Activated naive CD8-positive, alpha-beta T cell treated with anti-CD3 and anti-CD28 coated beads, Interleukin-2, amount 50 U/mL, for 24 hours (primary cell): ENCODE results near the gene P3H3.
A peak's percentile ranks its signal among the peaks of the same experiment; 100 is the strongest.
"Not testable (repeated sequence)": the region's sequence is repeated elsewhere in the genome, so short reads cannot be mapped to it uniquely, and the experiment has no call there.

ENCODE experiments used
- ATAC-seq: fragments of 150-1000 bp; cut with Tn5 transposase; one replicate; pipeline ENCODE4 v1.10.0; 2021
- DNase-seq: peaks from one replicate; pipeline ENCODE4 v3.0.0; 2021
- H3K27ac Mint-ChIP-seq: one replicate; pipeline ENCODE4 v1.8.0; 2021; ENCODE audit warnings: mild to moderate bottlenecking, mixed read lengths
- H3K27me3 Mint-ChIP-seq: one replicate; pipeline ENCODE4 v1.8.0; 2021; ENCODE audit warnings: mixed read lengths
- H3K36me3 Mint-ChIP-seq: one replicate; pipeline ENCODE4 v1.8.0; 2021; ENCODE audit warnings: low read depth, mixed read lengths
- H3K4me1 Mint-ChIP-seq: one replicate; pipeline ENCODE4 v1.8.0; 2021; ENCODE audit warnings: mixed read lengths
- H3K4me3 Mint-ChIP-seq: one replicate; pipeline ENCODE4 v1.8.0; 2021; ENCODE audit warnings: mild to moderate bottlenecking, moderate library complexity, mixed read lengths
- H3K9me3 Mint-ChIP-seq: one replicate; pipeline ENCODE4 v1.8.0; 2021; ENCODE audit warnings: mixed read lengths

Gene P3H3

GRCh38 chr12:6868211-6869048 is 40.2 kb downstream of the P3H3 start:
- no peak for ATAC-seq
- H3K36me3 Mint-ChIP-seq = peaks cover 59% of the 10 kb centered on the region

DNA sequence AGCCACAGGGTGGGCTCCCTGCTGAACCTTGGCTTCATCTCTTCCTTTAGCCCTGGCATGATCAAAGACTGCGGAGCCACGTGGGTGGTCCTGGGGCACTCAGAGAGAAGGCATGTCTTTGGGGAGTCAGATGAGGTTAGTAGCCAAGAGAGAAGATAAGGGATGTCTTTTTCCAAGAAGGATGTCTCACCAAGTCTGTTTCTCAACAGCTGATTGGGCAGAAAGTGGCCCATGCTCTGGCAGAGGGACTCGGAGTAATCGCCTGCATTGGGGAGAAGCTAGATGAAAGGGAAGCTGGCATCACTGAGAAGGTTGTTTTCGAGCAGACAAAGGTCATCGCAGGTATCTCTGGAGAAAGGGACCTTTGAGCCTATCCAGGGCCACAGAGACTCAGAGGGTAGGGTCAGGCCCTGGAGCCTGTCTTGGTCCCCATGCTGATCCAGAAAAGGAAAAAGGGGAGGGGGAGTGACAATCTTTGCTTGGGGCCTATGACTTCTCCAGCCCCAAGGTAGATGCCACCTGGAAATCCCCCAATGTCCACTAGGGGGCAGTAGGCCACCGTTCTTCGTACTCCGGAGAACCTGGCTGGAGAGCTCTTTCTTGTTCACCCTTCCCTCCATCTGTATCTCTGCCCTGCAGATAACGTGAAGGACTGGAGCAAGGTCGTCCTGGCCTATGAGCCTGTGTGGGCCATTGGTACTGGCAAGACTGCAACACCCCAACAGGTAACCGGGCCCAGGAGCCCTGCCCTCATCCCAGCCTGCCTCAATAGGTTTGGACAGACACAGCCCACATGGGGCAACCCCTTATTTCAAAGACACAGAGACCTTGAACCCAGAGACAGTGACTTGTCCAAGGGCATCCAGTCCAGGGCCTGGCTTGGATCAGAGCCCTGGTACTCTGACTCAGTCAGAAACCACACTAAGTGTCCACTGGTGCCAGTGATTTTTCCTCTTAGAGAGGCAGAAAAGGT is 41.1 kb downstream of the P3H3 start:
- Mint-ChIP-seq H3K27me3 (peaks cover 2% of the 10 kb centered on the region), H3K4me1 (peaks cover 68% of the 10 kb centered on the region), H3K27ac (peak overlapping the region; percentile 97), H3K9me3 (no peaks in the 10 kb centered on the region), H3K4me3 (peak overlapping the region; percentile 94), H3K36me3 (peaks cover 57% of the 10 kb centered on the region)
- DNase-seq = peak; percentile 83
- no peak for ATAC-seq

More at GRCh38 chr12:6868211-6869048, 40.2 kb downstream of the P3H3 start:
- H3K9me3 Mint-ChIP-seq = no peaks in the 10 kb centered on the region
- peak overlapping the region; percentile 97 for H3K27ac Mint-ChIP-seq
- H3K4me1 Mint-ChIP-seq = peaks cover 64% of the 10 kb centered on the region
- H3K27me3 Mint-ChIP-seq = peaks cover 2% of the 10 kb centered on the region
- H3K4me3 Mint-ChIP-seq = peak overlapping the region; percentile 94
- no peak for DNase-seq

DNA sequence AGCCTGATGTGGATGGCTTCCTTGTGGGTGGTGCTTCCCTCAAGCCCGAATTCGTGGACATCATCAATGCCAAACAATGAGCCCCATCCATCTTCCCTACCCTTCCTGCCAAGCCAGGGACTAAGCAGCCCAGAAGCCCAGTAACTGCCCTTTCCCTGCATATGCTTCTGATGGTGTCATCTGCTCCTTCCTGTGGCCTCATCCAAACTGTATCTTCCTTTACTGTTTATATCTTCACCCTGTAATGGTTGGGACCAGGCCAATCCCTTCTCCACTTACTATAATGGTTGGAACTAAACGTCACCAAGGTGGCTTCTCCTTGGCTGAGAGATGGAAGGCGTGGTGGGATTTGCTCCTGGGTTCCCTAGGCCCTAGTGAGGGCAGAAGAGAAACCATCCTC is 42.1 kb downstream of the P3H3 start:
- H3K4me3 Mint-ChIP-seq = peak overlapping the region; percentile 94
- H3K9me3 Mint-ChIP-seq, DNase-seq, H3K27me3 Mint-ChIP-seq, ATAC-seq: not testable (repeated sequence)
- H3K4me1 Mint-ChIP-seq = peaks cover 71% of the 10 kb centered on the region
- peaks cover 60% of the 10 kb centered on the region for H3K36me3 Mint-ChIP-seq
- H3K27ac Mint-ChIP-seq = peak overlapping the region; percentile 86

- DNase-seq (peak; percentile 61), ATAC-seq (peak; percentile 31)
- Mint-ChIP-seq H3K27ac (peak overlapping the region; percentile 86), H3K36me3 (peaks cover 62% of the 10 kb centered on the region), H3K27me3 (peaks cover 2% of the 10 kb centered on the region), H3K4me3 (peak overlapping the region; percentile 94), H3K4me1 (peaks cover 64% of the 10 kb centered on the region), H3K9me3 (no peaks in the 10 kb centered on the region)
Measured at GRCh38 chr12:6871052-6871957, 43.1 kb downstream of the P3H3 start.

DNA sequence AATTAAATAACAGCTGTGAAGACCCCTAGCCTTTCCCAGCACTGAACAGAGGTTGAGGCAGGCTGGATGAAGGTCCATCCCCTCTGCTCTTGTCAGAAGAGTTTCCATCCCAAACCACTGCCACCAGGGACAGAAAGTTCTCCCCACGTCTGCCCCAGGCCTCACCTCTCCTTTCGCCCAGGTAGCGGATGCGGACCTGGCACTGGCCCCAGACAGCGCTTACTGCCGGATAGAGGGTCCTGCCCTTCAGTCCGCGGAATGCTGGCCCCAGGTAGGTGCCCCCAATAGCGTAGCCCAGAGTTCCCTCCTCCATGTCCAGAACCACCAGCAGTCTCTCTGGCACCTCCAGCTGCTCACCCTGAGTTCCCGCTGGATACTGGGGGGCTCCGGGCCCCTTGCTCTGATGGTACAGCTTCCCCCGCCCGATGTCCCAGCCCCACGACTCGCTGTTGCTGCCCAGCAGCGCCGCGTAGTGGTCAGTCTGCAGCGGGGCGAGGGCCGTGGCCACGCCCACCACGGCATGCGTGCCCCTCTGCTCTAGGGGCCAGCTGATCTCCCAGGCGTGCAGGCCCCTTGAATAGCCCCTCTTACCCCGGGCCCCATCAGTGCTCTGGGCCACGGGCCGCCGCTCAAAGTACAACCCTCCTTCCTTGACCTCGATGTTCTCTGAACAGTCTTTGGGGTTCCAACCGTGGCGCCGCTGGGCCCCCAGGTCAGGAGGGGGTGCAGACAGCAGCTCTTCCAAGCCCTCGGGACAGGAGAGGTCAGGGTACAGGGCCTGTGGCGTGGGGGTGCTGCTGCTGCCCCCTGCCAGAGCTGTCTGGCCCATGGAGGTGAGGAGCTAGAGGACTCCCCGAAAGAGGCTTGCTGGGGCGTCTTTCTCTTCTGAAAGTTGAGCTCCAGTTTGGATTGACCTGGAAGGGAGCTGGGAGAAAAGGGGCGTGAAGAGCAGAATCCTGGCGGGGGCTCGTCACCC is 44.2 kb downstream of the P3H3 start:
- Mint-ChIP-seq H3K36me3 (peaks cover 66% of the 10 kb centered on the region), H3K4me1 (peaks cover 54% of the 10 kb centered on the region), H3K4me3 (peak overlapping the region; percentile 94), H3K9me3 (no peaks in the 10 kb centered on the region), H3K27ac (peak overlapping the region; percentile 86), H3K27me3 (peaks cover 1% of the 10 kb centered on the region)
- peak; percentile 40 for ATAC-seq
- DNase-seq = peak; percentile 90

GRCh38 chr12:6873094-6874014 is 45.1 kb downstream of the P3H3 start, which contains the start of gene SPSB2:
SPSB2 (minus strand) TSS chr12:6873303; CDS start chr12:6872901, 402 bp downstream.
- Mint-ChIP-seq H3K4me1 (peaks cover 54% of the 10 kb centered on the region), H3K36me3 (peaks cover 63% of the 10 kb centered on the region), H3K9me3 (no peaks in the 10 kb centered on the region), H3K27me3 (no peaks in the 10 kb centered on the region), H3K27ac (peak within 1 kb of the TSS; percentile 86), H3K4me3 (peak within 1 kb of the TSS; percentile 94)
- DNase-seq (peak; percentile 100), ATAC-seq (peak; percentile 75)

DNA sequence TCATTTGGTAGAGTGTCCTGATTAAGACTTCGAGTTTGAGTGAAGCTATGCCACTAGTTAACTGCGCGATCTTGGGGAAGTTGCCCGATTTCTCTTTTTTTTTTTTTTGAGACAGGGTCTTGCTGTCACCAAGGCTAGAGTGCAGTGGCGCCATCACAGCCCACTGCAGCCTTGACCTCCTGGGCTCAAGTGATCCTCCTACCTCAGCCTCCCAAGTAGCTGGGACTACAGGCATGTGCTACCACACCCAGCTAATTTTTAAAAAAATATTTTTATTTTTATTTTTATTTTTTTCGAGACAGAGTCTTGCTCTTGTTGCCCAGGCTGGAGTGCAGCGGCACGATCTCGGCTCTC is 45.8 kb downstream of the P3H3 start:
- Mint-ChIP-seq H3K4me3 (peak overlapping the region; percentile 94), H3K36me3 (peaks cover 59% of the 10 kb centered on the region), H3K4me1 (peaks cover 47% of the 10 kb centered on the region)

DNA sequence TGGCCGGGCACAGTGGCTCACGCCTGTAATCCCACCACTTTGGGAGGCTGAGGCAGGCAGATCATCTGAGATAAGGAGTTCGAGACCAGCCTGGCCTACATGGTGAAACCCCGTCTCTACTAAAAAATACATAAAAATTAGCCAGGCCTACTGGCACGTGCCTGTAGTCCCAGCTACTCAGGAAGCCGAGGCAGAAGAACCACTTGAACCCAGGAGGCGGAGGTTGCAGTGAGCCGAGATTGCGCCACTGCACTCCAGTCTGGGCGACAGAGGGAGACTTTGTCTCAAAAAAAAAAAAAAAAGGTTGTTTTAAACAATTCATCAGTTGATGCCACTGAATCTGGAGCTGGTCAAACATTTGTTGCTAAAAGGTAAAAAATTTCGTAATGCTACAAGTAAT is 51.6 kb downstream of the P3H3 start:
- not testable (repeated sequence) for H3K4me1 Mint-ChIP-seq, H3K27ac Mint-ChIP-seq, H3K27me3 Mint-ChIP-seq, DNase-seq, H3K4me3 Mint-ChIP-seq, ATAC-seq, H3K9me3 Mint-ChIP-seq
- peaks cover 26% of the 10 kb centered on the region for H3K36me3 Mint-ChIP-seq

More for the DNA sequence above, 45.8 kb downstream of the P3H3 start:
- peak overlapping the region; percentile 71 for H3K27ac Mint-ChIP-seq
- not testable (repeated sequence) for ATAC-seq, H3K9me3 Mint-ChIP-seq, DNase-seq, H3K27me3 Mint-ChIP-seq

GRCh38 chr12:6883252-6883651 is 55.0 kb downstream of the P3H3 start:
- no peaks in the 10 kb centered on the region for H3K9me3 Mint-ChIP-seq
- no peak for DNase-seq
- H3K27ac Mint-ChIP-seq = no peak overlapping the region
- no peak overlapping the region for H3K4me3 Mint-ChIP-seq
- ATAC-seq = no peak
- H3K4me1 Mint-ChIP-seq = no peaks in the 10 kb centered on the region
- peaks cover 9% of the 10 kb centered on the region for H3K36me3 Mint-ChIP-seq
- no peaks in the 10 kb centered on the region for H3K27me3 Mint-ChIP-seq

DNA sequence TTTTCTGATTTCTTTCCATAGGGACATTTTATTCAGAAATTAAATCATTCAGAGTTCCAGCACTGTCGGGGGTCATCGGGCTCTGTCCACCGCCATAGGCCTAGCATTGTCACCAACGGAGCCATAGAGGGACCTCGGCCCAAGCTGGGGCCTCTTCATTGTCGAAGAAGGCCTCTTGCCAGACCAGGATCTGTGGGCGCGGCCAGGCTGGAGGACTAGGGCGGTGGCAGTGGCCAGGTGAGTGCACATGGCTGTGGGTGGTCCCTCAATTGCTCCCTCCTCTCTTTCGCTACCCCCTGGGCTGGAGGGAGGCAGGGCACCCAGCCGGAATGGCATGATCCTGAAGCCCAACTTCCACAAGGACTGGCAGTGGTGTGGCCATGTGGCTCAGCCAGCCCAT is 55.5 kb downstream of the P3H3 start:
- ATAC-seq = no peak
- Mint-ChIP-seq H3K27me3 (no peaks in the 10 kb centered on the region), H3K4me1 (no peaks in the 10 kb centered on the region), H3K9me3 (no peaks in the 10 kb centered on the region), H3K4me3 (no peak overlapping the region), H3K36me3 (peaks cover 9% of the 10 kb centered on the region), H3K27ac (no peak overlapping the region)
- no peak for DNase-seq

GRCh38 chr12:6884539-6884938 is 56.3 kb downstream of the P3H3 start:
- H3K4me1 Mint-ChIP-seq = peaks cover under 1% of the 10 kb centered on the region
- ATAC-seq (no peak), DNase-seq (no peak)
- H3K36me3 Mint-ChIP-seq = peaks cover 7% of the 10 kb centered on the region
- no peak overlapping the region for H3K27ac Mint-ChIP-seq
- H3K9me3 Mint-ChIP-seq = no peaks in the 10 kb centered on the region
- no peaks in the 10 kb centered on the region for H3K27me3 Mint-ChIP-seq
- H3K4me3 Mint-ChIP-seq = no peak overlapping the region
